Measurements from ENCODE around the gene ATG16L2.

Gene ATG16L2

DNA sequence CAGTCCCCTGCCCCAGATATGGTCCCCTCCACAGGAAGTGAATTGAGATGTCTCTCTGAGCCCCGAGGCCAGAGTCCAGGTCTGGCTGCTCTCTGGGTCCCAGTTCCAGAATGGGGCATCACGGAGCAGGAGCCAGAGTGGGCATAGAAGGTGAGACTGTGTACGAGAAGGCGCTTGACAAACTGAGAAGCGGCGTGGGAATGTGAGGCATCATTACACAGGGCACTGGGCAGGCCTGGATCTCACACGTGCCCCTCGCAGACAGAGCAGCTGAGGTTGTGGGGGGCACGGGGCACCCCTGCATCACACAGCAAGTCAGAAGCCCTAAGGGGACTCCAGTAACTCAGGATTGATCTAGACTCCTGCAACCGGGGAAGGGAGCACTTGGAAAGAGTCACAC lies 29.5 kb upstream of the ATG16L2 start:
- TF ChIP-seq ZNF70 (CRISPR knock-in tag; IDR thresholded peaks at IDR 0.05) (no peak), CSRNP3 (CRISPR knock-in tag; IDR thresholded peaks at IDR 0.05) (no peak), PPARA (CRISPR knock-in tag; IDR thresholded peaks at IDR 0.05; ENCODE audit: borderline replicate concordance) (no peak), ESRRG (CRISPR knock-in tag; IDR thresholded peaks at IDR 0.05) (no peak), OSR1 (CRISPR knock-in tag; IDR thresholded peaks at IDR 0.05) (no peak), TOX (CRISPR knock-in tag; IDR thresholded peaks at IDR 0.05; ENCODE audit: borderline replicate concordance) (no peak), CSDC2 (CRISPR knock-in tag; IDR thresholded peaks at IDR 0.05) (no peak), ZFP30 (CRISPR knock-in tag; IDR thresholded peaks at IDR 0.05) (no peak), SNAI2 (CRISPR knock-in tag; IDR thresholded peaks at IDR 0.05) (no peak), TCF4 (CRISPR knock-in tag; IDR thresholded peaks at IDR 0.05; ENCODE audit: borderline replicate concordance) (no peak), CREB5 (CRISPR knock-in tag; IDR thresholded peaks at IDR 0.05; ENCODE audit: low read depth) (no peak), ARNTL (CRISPR knock-in tag; IDR thresholded peaks at IDR 0.05; ENCODE audit: borderline replicate concordance, low read depth) (no peak), RARB (CRISPR knock-in tag; IDR thresholded peaks at IDR 0.05) (no peak)
- TF ChIP-seq, protein P1, sequence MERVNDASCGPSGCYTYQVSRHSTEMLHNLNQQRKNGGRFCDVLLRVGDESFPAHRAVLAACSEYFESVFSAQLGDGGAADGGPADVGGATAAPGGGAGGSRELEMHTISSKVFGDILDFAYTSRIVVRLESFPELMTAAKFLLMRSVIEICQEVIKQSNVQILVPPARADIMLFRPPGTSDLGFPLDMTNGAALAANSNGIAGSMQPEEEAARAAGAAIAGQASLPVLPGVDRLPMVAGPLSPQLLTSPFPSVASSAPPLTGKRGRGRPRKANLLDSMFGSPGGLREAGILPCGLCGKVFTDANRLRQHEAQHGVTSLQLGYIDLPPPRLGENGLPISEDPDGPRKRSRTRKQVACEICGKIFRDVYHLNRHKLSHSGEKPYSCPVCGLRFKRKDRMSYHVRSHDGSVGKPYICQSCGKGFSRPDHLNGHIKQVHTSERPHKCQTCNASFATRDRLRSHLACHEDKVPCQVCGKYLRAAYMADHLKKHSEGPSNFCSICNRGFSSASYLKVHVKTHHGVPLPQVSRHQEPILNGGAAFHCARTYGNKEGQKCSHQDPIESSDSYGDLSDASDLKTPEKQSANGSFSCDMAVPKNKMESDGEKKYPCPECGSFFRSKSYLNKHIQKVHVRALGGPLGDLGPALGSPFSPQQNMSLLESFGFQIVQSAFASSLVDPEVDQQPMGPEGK (CRISPR knock-in tag; IDR thresholded peaks at IDR 0.05; ENCODE audit: borderline replicate concordance), result no peak
- TF ChIP-seq, protein P2, sequence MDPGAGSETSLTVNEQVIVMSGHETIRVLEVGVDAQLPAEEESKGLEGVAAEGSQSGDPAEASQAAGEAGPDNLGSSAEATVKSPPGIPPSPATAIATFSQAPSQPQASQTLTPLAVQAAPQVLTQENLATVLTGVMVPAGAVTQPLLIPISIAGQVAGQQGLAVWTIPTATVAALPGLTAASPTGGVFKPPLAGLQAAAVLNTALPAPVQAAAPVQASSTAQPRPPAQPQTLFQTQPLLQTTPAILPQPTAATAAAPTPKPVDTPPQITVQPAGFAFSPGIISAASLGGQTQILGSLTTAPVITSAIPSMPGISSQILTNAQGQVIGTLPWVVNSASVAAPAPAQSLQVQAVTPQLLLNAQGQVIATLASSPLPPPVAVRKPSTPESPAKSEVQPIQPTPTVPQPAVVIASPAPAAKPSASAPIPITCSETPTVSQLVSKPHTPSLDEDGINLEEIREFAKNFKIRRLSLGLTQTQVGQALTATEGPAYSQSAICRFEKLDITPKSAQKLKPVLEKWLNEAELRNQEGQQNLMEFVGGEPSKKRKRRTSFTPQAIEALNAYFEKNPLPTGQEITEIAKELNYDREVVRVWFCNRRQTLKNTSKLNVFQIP (CRISPR knock-in tag; IDR thresholded peaks at IDR 0.05; ENCODE audit: borderline replicate concordance, low read depth), result no peak
- no peak for ATAC-seq

DNA sequence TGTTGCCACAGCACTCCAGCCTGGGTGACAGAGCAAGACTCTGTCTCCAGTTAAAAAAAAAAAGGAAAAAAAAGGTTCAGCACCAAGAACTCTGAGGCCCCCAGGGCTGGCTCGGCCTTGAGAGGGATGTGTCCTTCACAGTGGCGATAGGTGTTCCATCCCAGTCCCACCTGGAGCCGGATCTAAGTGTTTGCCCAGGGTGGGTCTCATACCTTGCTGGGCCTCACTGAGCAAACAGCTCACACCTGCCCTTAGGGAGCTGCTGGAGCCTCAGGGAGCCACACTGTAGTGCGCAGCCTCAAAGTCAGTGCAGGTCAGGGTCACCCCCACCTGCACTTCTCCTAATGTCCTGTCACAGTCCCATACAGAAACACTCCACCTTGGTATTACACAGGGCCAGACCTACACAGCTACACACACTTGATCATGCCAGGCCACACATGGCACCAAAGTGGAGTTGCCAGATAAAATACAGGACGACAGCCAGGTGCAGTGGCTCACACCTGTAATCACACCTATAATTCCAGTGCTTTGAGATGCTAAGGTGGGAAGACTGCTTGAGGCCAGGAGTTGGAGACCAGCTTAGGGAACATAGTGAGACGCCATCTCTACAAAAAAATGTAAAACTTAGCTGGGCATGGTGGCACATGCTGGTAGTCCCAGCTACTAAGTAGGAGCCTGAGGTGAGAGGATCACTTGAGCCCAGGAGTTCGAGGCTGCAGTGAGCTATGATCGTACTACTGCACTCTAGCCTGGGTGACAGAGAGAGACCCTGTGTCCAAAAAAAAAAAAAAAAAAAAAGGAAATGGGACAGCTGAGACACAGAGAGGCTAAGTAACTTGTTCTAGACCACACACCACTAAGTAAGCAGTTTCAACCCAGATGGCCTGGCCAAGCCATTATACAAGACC lies 27.7 kb upstream of the ATG16L2 start:
- ATAC-seq, result no peak
- TF ChIP-seq CSRNP3 (CRISPR knock-in tag; IDR thresholded peaks at IDR 0.05), result no peak
- no peak for TF ChIP-seq TOX (CRISPR knock-in tag; IDR thresholded peaks at IDR 0.05; ENCODE audit: borderline replicate concordance)
- TF ChIP-seq TCF4 (CRISPR knock-in tag; IDR thresholded peaks at IDR 0.05; ENCODE audit: borderline replicate concordance), result no peak
- no peak for TF ChIP-seq ZNF8 (CRISPR knock-in tag; IDR thresholded peaks at IDR 0.05)
- no peak for TF ChIP-seq CREB5 (CRISPR knock-in tag; IDR thresholded peaks at IDR 0.05; ENCODE audit: low read depth)
- no peak for TF ChIP-seq ZNF565 (CRISPR knock-in tag; conservative IDR thresholded peaks at IDR 0.05; ENCODE audit: low read depth)
- TF ChIP-seq, protein P2 (CRISPR knock-in tag; IDR thresholded peaks at IDR 0.05; ENCODE audit: borderline replicate concordance, low read depth), result no peak
- no peak for TF ChIP-seq ZC3H10 (CRISPR knock-in tag; IDR thresholded peaks at IDR 0.05)
- no peak for TF ChIP-seq RARB (CRISPR knock-in tag; IDR thresholded peaks at IDR 0.05)
- TF ChIP-seq, protein P1 (CRISPR knock-in tag; IDR thresholded peaks at IDR 0.05; ENCODE audit: borderline replicate concordance), result no peak
- TF ChIP-seq ESRRG (CRISPR knock-in tag; IDR thresholded peaks at IDR 0.05), result no peak
- no peak for TF ChIP-seq ZFP30 (CRISPR knock-in tag; IDR thresholded peaks at IDR 0.05)
- no peak for TF ChIP-seq BACH2 (CRISPR knock-in tag; IDR thresholded peaks at IDR 0.05; ENCODE audit: borderline replicate concordance)
- no peak for TF ChIP-seq CSDC2 (CRISPR knock-in tag; IDR thresholded peaks at IDR 0.05)
